PC-3 (cell line): Measurements from ENCODE around the gene FAM149A.

Experiments used
- CTCF ChIP-seq: fragments of 300-600 bp; sonication (generic); conservative IDR thresholded peaks from 2 replicates; pipeline ENCODE4 v1.5.1; 2017; ENCODE audit warnings: antibody characterized with exemption, low read depth, mild to moderate bottlenecking, low read length
- EZH2 ChIP-seq: fragments of 300-600 bp; sonication (generic); IDR thresholded peaks from one replicate; pipeline ENCODE4 v1.6.1; 2017; ENCODE audit warnings: antibody characterized with exemption, mild to moderate bottlenecking, low read length; ENCODE audit not compliant: unreplicated experiment
- EZH2phosphoT487 ChIP-seq: fragments of 300-600 bp; sonication (generic); IDR thresholded peaks from 2 replicates; pipeline ENCODE4 v1.6.1; 2018; ENCODE audit warnings: mild to moderate bottlenecking, antibody characterized with exemption, low read length, borderline replicate concordance

GRCh38 chr4:186078981-186079638 is 25.4 kb upstream of the FAM149A start:
- no peak for TF ChIP-seq CTCF
- no peak for TF ChIP-seq EZH2
- TF ChIP-seq EZH2phosphoT487, result no peak
